Spleen (tissue), 7 donors: ENCODE results near the gene SPTLC3.

Experiments used
- CTCF ChIP-seq, 11 experiments: fragments of 200-600 bp in 7 of 11; fragments of 450-650 bp in 4 of 11; sonication (generic) in 4 of 11; IDR thresholded peaks in 8 of 11; conservative IDR thresholded peaks in 3 of 11; 1 replicate in 7 of 11; 2 replicates in 4 of 11; pipeline versions ENCODE4 v1.4.0 to v1.8.0; 2016 to 2021; ENCODE audit warnings: antibody characterized with exemption in 11 of 11, inconsistent platforms in 4 of 11, mild to moderate bottlenecking in 1 of 11
- POLR2A ChIP-seq, 3 donors: fragments of 450-650 bp; IDR thresholded peaks; one replicate each; pipeline ENCODE4 v1.5.1; 2017; ENCODE audit warnings: antibody characterized with exemption in 3 of 3, mild to moderate bottlenecking in 1 of 3
- POLR2AphosphoS5 ChIP-seq, 3 donors: sonication (generic); formaldehyde crosslinking; IDR thresholded peaks; one replicate each; pipeline ENCODE4 v1.5.1; 2017; ENCODE audit warnings: antibody characterized with exemption in 3 of 3
- donor health status: DM: no; HTN: no; CAD: no; lungs with moderate emphysema.
- donor health status: DM: no; HTN: no; CAD: no.
- donor health status: DM: no; HTN: no; CAD: no.

- TF ChIP-seq POLR2A (IDR thresholded peaks at IDR 0.05): no peak
- TF ChIP-seq CTCF (IDR thresholded peaks at IDR 0.05 in 8 of 11, conservative IDR thresholded peaks at IDR 0.05 in 3 of 11): no peak
- TF ChIP-seq POLR2AphosphoS5 (IDR thresholded peaks at IDR 0.05): no peak
Measured at GRCh38 chr20:13098720-13099355, 90.1 kb downstream of the SPTLC3 start.
